ENCODE results near the gene CCDC88B. TPM values are rescaled to one million over a fixed set of nuclear protein-coding genes. Genes with fewer than 3 reads are reported as not detected.

CCDC88B gene
- total and polyA plus RNA-seq, 3 donors from 2014 or later: 16.6 to 28.5 (median 23.5) TPM

DNA sequence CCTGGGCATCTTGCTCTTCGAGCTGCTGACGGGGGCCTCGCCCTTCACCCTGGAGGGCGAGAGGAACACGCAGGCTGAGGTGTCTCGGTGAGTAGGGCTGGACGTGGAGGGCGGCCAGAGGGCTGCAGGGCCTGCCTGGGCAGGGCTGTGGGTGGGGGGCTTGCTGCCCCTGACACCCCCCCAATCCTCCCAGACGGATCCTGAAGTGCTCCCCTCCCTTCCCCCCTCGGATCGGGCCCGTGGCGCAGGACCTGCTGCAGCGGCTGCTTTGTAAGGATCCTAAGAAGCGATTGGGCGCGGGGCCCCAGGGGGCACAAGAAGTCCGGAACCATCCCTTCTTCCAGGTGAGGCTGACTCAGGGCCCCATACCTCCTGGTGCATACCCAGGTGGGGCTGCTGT, 21.7 kb downstream of the CCDC88B start:
- no peak for DNase-seq
- H3K36me3 ChIP-seq (ENCODE audit: low read depth, missing control alignments): no peaks in the 10 kb centered on the region
- H3K4me1 ChIP-seq: peaks cover 22% of the 10 kb centered on the region
- intact Hi-C loops (cut with DNase I; ENCODE audit: low total_unique reads): no loop called here
- no peak overlapping the region for H3K27ac ChIP-seq
- H3K27me3 ChIP-seq: no peaks in the 10 kb centered on the region
- no peak for TF ChIP-seq POLR2A (IDR thresholded peaks at IDR 0.05)
- TF ChIP-seq, protein P1, sequence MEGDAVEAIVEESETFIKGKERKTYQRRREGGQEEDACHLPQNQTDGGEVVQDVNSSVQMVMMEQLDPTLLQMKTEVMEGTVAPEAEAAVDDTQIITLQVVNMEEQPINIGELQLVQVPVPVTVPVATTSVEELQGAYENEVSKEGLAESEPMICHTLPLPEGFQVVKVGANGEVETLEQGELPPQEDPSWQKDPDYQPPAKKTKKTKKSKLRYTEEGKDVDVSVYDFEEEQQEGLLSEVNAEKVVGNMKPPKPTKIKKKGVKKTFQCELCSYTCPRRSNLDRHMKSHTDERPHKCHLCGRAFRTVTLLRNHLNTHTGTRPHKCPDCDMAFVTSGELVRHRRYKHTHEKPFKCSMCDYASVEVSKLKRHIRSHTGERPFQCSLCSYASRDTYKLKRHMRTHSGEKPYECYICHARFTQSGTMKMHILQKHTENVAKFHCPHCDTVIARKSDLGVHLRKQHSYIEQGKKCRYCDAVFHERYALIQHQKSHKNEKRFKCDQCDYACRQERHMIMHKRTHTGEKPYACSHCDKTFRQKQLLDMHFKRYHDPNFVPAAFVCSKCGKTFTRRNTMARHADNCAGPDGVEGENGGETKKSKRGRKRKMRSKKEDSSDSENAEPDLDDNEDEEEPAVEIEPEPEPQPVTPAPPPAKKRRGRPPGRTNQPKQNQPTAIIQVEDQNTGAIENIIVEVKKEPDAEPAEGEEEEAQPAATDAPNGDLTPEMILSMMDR (IDR thresholded peaks at IDR 0.05): no peak
- H3K9me3 ChIP-seq: no peaks in the 10 kb centered on the region
- no peak overlapping the region for H3K4me3 ChIP-seq
- 88 to 95% methylated on average over 5 to 18 of the region's 18 CpGs for WGBS, 2 donors

DNA sequence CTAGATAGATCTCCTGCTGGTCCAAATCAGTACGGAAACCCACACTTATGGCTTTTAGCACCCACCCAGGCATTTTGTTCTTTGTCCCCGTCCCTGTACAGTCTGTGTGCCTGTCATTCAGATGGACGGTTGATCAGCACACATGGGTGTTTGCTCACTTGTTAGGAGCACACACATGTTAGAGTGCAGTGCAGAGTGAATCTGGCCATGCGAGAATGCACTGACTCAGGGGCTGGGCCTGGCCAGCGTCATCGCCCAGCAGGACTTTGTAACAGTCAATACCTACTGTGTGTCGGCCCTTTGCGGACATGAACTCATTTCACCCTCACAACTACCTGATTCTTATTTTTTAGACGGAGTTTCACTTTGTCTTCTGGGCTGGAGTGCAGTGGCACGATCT, 22.3 kb downstream of the CCDC88B start:
- no peak for DNase-seq
- intact Hi-C loops (cut with DNase I; ENCODE audit: low total_unique reads): no loop called here
- Histone ChIP-seq H3K9me3 (no peaks in the 10 kb centered on the region), H3K4me1 (peaks cover 22% of the 10 kb centered on the region), H3K4me3 (no peak overlapping the region), H3K27ac (no peak overlapping the region), H3K27me3 (no peaks in the 10 kb centered on the region), H3K36me3 (ENCODE audit: low read depth, missing control alignments) (no peaks in the 10 kb centered on the region)
- TF ChIP-seq, protein P1 (IDR thresholded peaks at IDR 0.05): no peak
- TF ChIP-seq POLR2A (IDR thresholded peaks at IDR 0.05): no peak
- 76 to 92% methylated on average over 10 of the region's 10 CpGs for WGBS, 2 donors

DNA sequence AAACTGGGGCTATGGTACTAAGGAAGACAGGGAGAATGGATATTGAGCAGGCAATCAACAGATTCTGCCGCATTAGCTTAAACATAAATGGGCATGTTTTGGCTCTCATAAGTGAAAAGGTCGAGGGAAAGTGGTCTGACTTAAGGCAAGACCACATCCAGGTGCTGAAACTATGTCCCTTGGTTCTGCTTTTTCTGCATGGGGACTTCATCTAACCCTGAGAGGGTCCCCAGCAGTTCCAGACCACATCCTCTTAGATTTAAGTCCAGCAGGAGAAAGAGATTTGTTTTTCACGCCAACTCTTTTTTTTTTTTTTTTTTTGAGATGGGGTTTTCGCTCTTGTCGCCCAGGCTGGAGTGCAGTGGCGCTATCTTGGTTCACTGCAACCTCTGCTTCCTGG, 24.4 kb downstream of the CCDC88B start:
- intact Hi-C loops (cut with DNase I; ENCODE audit: low total_unique reads): no loop called here
- Histone ChIP-seq H3K36me3 (ENCODE audit: low read depth, missing control alignments) (no peaks in the 10 kb centered on the region), H3K27me3 (no peaks in the 10 kb centered on the region), H3K9me3 (no peaks in the 10 kb centered on the region), H3K27ac (no peak overlapping the region), H3K4me3 (no peak overlapping the region), H3K4me1 (peaks cover 9% of the 10 kb centered on the region)
- WGBS, 2 donors: 91 to 92% methylated on average over 6 of the region's 6 CpGs
- no peak for DNase-seq
- TF ChIP-seq POLR2A (IDR thresholded peaks at IDR 0.05): no peak
- TF ChIP-seq, protein P1 (IDR thresholded peaks at IDR 0.05): no peak

DNA sequence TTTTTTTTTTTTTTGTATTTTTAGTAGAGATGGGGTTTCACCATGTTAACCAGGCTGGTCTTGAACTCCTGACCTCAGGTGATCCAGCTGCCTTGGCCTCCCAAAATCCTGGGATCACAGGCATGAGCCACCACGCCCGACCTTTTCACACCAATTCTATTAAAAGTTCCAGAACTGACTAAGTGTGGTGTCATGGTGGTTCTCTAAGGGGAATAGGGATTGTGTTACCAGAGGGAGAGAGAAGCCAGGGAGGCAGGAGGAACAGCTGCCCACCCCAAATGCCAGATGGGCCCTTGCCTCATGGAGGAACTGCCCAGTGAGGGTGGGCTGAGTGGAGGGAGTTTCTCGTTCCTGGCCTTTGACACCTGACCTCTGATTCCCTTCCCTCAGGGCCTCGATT, 24.9 kb downstream of the CCDC88B start:
- WGBS, 2 donors: 70 to 85% methylated on average over 4 of the region's 4 CpGs
- Histone ChIP-seq H3K4me1 (peaks cover 4% of the 10 kb centered on the region), H3K27me3 (no peaks in the 10 kb centered on the region), H3K27ac (no peak overlapping the region), H3K36me3 (ENCODE audit: low read depth, missing control alignments) (no peaks in the 10 kb centered on the region), H3K4me3 (no peak overlapping the region), H3K9me3 (no peaks in the 10 kb centered on the region)
- DNase-seq: no peak
- no peak for TF ChIP-seq POLR2A (IDR thresholded peaks at IDR 0.05)
- TF ChIP-seq, protein P1 (IDR thresholded peaks at IDR 0.05): no peak
- intact Hi-C loops (cut with DNase I; ENCODE audit: low total_unique reads): no loop called here

DNA sequence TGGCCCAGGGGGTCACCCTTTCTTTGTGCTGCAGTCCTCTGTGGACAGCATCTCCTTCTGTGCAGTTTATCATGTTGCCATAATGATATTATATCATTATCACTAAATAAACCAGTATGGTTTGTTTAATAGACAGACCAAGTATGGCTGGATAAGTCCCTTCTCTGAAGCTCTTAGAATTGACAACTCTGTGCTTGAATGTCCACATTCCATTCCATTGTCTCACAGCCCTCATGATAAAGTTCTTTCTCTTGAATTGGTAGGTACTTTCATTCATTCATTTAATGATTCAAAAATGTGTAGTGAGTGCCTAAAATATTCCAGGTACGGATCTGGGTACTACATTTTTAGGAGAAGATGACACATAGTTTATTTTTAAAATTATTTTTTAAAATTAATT, 26.7 kb downstream of the CCDC88B start:
- 91 to 94% methylated on average over 1 of the region's 1 CpG for WGBS, 2 donors
- intact Hi-C loops (cut with DNase I; ENCODE audit: low total_unique reads): no loop called here
- H3K27ac ChIP-seq: no peak overlapping the region
- TF ChIP-seq POLR2A (IDR thresholded peaks at IDR 0.05): no peak
- TF ChIP-seq, protein P1 (IDR thresholded peaks at IDR 0.05): no peak
- peaks cover 3% of the 10 kb centered on the region for H3K4me1 ChIP-seq
- no peaks in the 10 kb centered on the region for H3K9me3 ChIP-seq
- H3K36me3 ChIP-seq (ENCODE audit: low read depth, missing control alignments): no peaks in the 10 kb centered on the region
- H3K27me3 ChIP-seq: no peaks in the 10 kb centered on the region
- no peak overlapping the region for H3K4me3 ChIP-seq
- no peak for DNase-seq

Measured in testis (tissue), 3 donors.